Limb (tissue), 2 donors: ENCODE results near the gene LSP1.

ENCODE experiments used
- DNase-seq, 2 donors: peaks; one replicate each; pipeline ENCODE4 v3.0.0-alpha.2; 2016; ENCODE audit errors: extremely low spot score in 2 of 2

The LSP1 gene

GRCh38 chr11:1848640-1849430 lies 4.0 kb upstream of the LSP1 start:
- DNase-seq = no peak

- no peak for DNase-seq
Observed at GRCh38 chr11:1851468-1852180, 1.3 kb upstream of the LSP1 start.

- DNase-seq = no peak
Observed at GRCh38 chr11:1852271-1852876, 510 bp upstream of the LSP1 start.

- no peak for DNase-seq
Observed at GRCh38 chr11:1853376-1854131, 670 bp downstream of the LSP1 start.

- DNase-seq = no peak
Observed at GRCh38 chr11:1854132-1854948, 1.5 kb downstream of the LSP1 start.

GRCh38 chr11:1854949-1855885 lies 2.3 kb downstream of the LSP1 start:
- no peak for DNase-seq

GRCh38 chr11:1855886-1856265 lies 3.0 kb downstream of the LSP1 start:
- no peak for DNase-seq

GRCh38 chr11:1856306-1857005 lies 3.6 kb downstream of the LSP1 start:
- no peak for DNase-seq

GRCh38 chr11:1857064-1857463 lies 4.2 kb downstream of the LSP1 start:
- DNase-seq = no peak

- no peak for DNase-seq
Observed at GRCh38 chr11:1858154-1858553, 5.3 kb downstream of the LSP1 start.

- no peak for DNase-seq
Observed at GRCh38 chr11:1858576-1858975, 5.7 kb downstream of the LSP1 start.

- DNase-seq = no peak
Observed at GRCh38 chr11:1859004-1859403, 6.1 kb downstream of the LSP1 start.

GRCh38 chr11:1860108-1860507 lies 7.2 kb downstream of the LSP1 start:
- DNase-seq = no peak

GRCh38 chr11:1861435-1862411 lies 8.8 kb downstream of the LSP1 start:
- no peak for DNase-seq

- DNase-seq = no peak
Observed at GRCh38 chr11:1862588-1863351, 9.9 kb downstream of the LSP1 start.

- peak; percentile 68 to 85 for DNase-seq
Observed at GRCh38 chr11:1863352-1864216, 10.7 kb downstream of the LSP1 start.
